HG03159 (cell line): Measurements from ENCODE around the gene NXN.
"Not testable (repeated sequence)": the region's sequence is repeated elsewhere in the genome, so short reads cannot be mapped to it uniquely, and the experiment has no call there.

Experiments
- ATAC-seq: cut with Tn5 transposase; IDR thresholded peaks from one replicate; pipeline ENCODE4 v1.9.1; 2021; ENCODE audit warnings: mild to moderate bottlenecking, moderate library complexity; ENCODE audit not compliant: unreplicated experiment

NXN gene

GRCh38 chr17:923633-924032 is 55.9 kb downstream of the NXN start:
- no peak for ATAC-seq

- no peak for ATAC-seq
Measured at GRCh38 chr17:921161-921560, 58.4 kb downstream of the NXN start.

GRCh38 chr17:920190-920589 is 59.4 kb downstream of the NXN start:
- ATAC-seq, result no peak

GRCh38 chr17:917941-918740 is 61.4 kb downstream of the NXN start:
- no peak for ATAC-seq

- ATAC-seq, result no peak
Measured at GRCh38 chr17:917391-917811, 62.2 kb downstream of the NXN start.

GRCh38 chr17:916315-916714 is 63.3 kb downstream of the NXN start:
- ATAC-seq, result no peak

- no peak for ATAC-seq
Measured at GRCh38 chr17:915538-916201, 63.9 kb downstream of the NXN start.

GRCh38 chr17:914561-914960 is 65.0 kb downstream of the NXN start:
- ATAC-seq, result no peak

- ATAC-seq, result no peak
Measured at GRCh38 chr17:913207-913606, 66.4 kb downstream of the NXN start.

- no peak for ATAC-seq
Measured at GRCh38 chr17:909642-910323, 69.8 kb downstream of the NXN start.

GRCh38 chr17:907725-908124 is 71.9 kb downstream of the NXN start:
- no peak for ATAC-seq

- ATAC-seq, result not testable (repeated sequence)
Measured at GRCh38 chr17:905708-906107, 73.9 kb downstream of the NXN start.

GRCh38 chr17:903691-904481 is 75.7 kb downstream of the NXN start:
- ATAC-seq, result no peak

GRCh38 chr17:902463-902862 is 77.1 kb downstream of the NXN start:
- no peak for ATAC-seq

- ATAC-seq, result no peak
Measured at GRCh38 chr17:901964-902363, 77.6 kb downstream of the NXN start.

GRCh38 chr17:901191-901950 is 78.2 kb downstream of the NXN start:
- no peak for ATAC-seq

GRCh38 chr17:900336-900934 is 79.1 kb downstream of the NXN start:
- ATAC-seq, result no peak

- no peak for ATAC-seq
Measured at GRCh38 chr17:897970-898619, 81.5 kb downstream of the NXN start.

GRCh38 chr17:896953-897661 is 82.5 kb downstream of the NXN start:
- no peak for ATAC-seq
